ENCODE data around the gene PADI3.

PADI3 gene

GRCh38 chr1:17295292-17295691, 46.4 kb downstream of the PADI3 start:
- in situ Hi-C loops (cut with MboI; ENCODE audit: low sequenced_read_pairs): no loop called here

GRCh38 chr1:17296086-17296485, 47.2 kb downstream of the PADI3 start:
- in situ Hi-C loops (cut with MboI; ENCODE audit: low sequenced_read_pairs): no loop called here

- in situ Hi-C loops (cut with MboI; ENCODE audit: low sequenced_read_pairs): no loop called here
Observed at GRCh38 chr1:17297991-17298390, 49.1 kb downstream of the PADI3 start.

GRCh38 chr1:17301767-17302166, 52.9 kb downstream of the PADI3 start:
- in situ Hi-C loops (cut with MboI; ENCODE audit: low sequenced_read_pairs): no loop called here

- in situ Hi-C loops (cut with MboI; ENCODE audit: low sequenced_read_pairs): no loop called here
Observed at GRCh38 chr1:17304151-17304825, 55.4 kb downstream of the PADI3 start.

GRCh38 chr1:17304826-17305175, 55.9 kb downstream of the PADI3 start:
- in situ Hi-C loops (cut with MboI; ENCODE audit: low sequenced_read_pairs): no loop called here

GRCh38 chr1:17305576-17306095, 56.7 kb downstream of the PADI3 start:
- in situ Hi-C loops (cut with MboI; ENCODE audit: low sequenced_read_pairs): no loop called here

- in situ Hi-C loops (cut with MboI; ENCODE audit: low sequenced_read_pairs): no loop called here
Observed at GRCh38 chr1:17306407-17306806, 57.5 kb downstream of the PADI3 start.

- in situ Hi-C loops (cut with MboI; ENCODE audit: low sequenced_read_pairs): no loop called here
Observed at GRCh38 chr1:17306921-17307320, 58.0 kb downstream of the PADI3 start.

- in situ Hi-C loops (cut with MboI; ENCODE audit: low sequenced_read_pairs): no loop called here
Observed at GRCh38 chr1:17307329-17307728, 58.4 kb downstream of the PADI3 start.

GRCh38 chr1:17307946-17308345, 59.0 kb downstream of the PADI3 start, which contains the start of gene PADI4:
Gene PADI4 (plus strand): TSS chr1:17308197. CDS start chr1:17308223, 26 bp downstream.
- in situ Hi-C loops (cut with MboI; ENCODE audit: low sequenced_read_pairs): no loop called here

- in situ Hi-C loops (cut with MboI; ENCODE audit: low sequenced_read_pairs): no loop called here
Observed at GRCh38 chr1:17308593-17308992, 59.7 kb downstream of the PADI3 start.

- in situ Hi-C loops (cut with MboI; ENCODE audit: low sequenced_read_pairs): no loop called here
Observed at GRCh38 chr1:17309426-17310067, 60.6 kb downstream of the PADI3 start.

- in situ Hi-C loops (cut with MboI; ENCODE audit: low sequenced_read_pairs): no loop called here
Observed at GRCh38 chr1:17310068-17310640, 61.3 kb downstream of the PADI3 start.

GRCh38 chr1:17313530-17314309, 64.8 kb downstream of the PADI3 start:
- in situ Hi-C loops (cut with MboI; ENCODE audit: low sequenced_read_pairs): no loop called here

GRCh38 chr1:17314491-17314971, 65.6 kb downstream of the PADI3 start:
- in situ Hi-C loops (cut with MboI; ENCODE audit: low sequenced_read_pairs): no loop called here

GRCh38 chr1:17315542-17316130, 66.7 kb downstream of the PADI3 start:
- in situ Hi-C loops (cut with MboI; ENCODE audit: low sequenced_read_pairs): no loop called here

GRCh38 chr1:17316704-17317103, 67.8 kb downstream of the PADI3 start:
- in situ Hi-C loops (cut with MboI; ENCODE audit: low sequenced_read_pairs): no loop called here

- in situ Hi-C loops (cut with MboI; ENCODE audit: low sequenced_read_pairs): no loop called here
Observed at GRCh38 chr1:17318262-17318661, 69.4 kb downstream of the PADI3 start.

GRCh38 chr1:17319561-17320350, 70.9 kb downstream of the PADI3 start:
- in situ Hi-C loops (cut with MboI; ENCODE audit: low sequenced_read_pairs): no loop called here
